Upper lobe of left lung (tissue), 6 donors: ENCODE measurements around the gene BMP7. TPM values are rescaled to one million over a fixed set of nuclear protein-coding genes. Genes with fewer than 3 reads are reported as not detected.

ENCODE experiments used
- ATAC-seq, 2 donors: fragments of 200-7000 bp; cut with Tn5 transposase; one replicate each; pipeline ENCODE4 v1.9.1; 2022; ENCODE audit warnings: mild to moderate bottlenecking in 2 of 2, moderate library complexity in 2 of 2; ENCODE audit not compliant: low FRiP score in 2 of 2
- DNase-seq, 2 donors: peaks; one replicate each; pipeline ENCODE4 v3.0.0-alpha.2; 2019 to 2020
- H3K27ac ChIP-seq, 4 donors: fragments of 200-600 bp; sonication (generic); one replicate each; pipeline ENCODE4 v1.5.1; 2016 to 2019
- H3K27me3 ChIP-seq, 4 donors: fragments of 200-600 bp; sonication (generic); one replicate each; pipeline ENCODE4 v1.5.1; 2017 to 2019
- H3K36me3 ChIP-seq, 4 donors: fragments of 200-600 bp; sonication (generic); one replicate each; pipeline ENCODE4 v1.5.1; 2016 to 2019
- H3K4me1 ChIP-seq, 4 donors: fragments of 200-600 bp; sonication (generic); one replicate each; pipeline ENCODE4 v1.5.1; 2018 to 2019
- H3K4me3 ChIP-seq, 4 donors: fragments of 200-600 bp; sonication (generic); one replicate each; pipeline ENCODE4 v1.5.1; 2017 to 2019; ENCODE audit warnings: mild to moderate bottlenecking in 2 of 4, moderate library complexity in 1 of 4
- H3K9me3 ChIP-seq, 4 donors: fragments of 200-600 bp; sonication (generic); one replicate each; pipeline ENCODE4 v1.5.1; 2018 to 2019
- CTCF ChIP-seq, 6 experiments: fragments of 450-650 bp in 4 of 6; fragments of 200-600 bp in 2 of 6; sonication (generic) in 2 of 6; IDR thresholded peaks; one replicate each; pipeline ENCODE4 v1.5.1; 2016 to 2019; ENCODE audit warnings: antibody characterized with exemption in 6 of 6
- EP300 ChIP-seq, 4 donors: sonication (generic); formaldehyde crosslinking; IDR thresholded peaks; one replicate each; pipeline ENCODE4 v1.5.1; 2017; ENCODE audit warnings: antibody characterized with exemption in 4 of 4, control low read depth in 2 of 4
- POLR2A ChIP-seq, 4 donors: fragments of 450-650 bp; IDR thresholded peaks; one replicate each; pipeline ENCODE4 v1.5.1; 2016 to 2017; ENCODE audit warnings: antibody characterized with exemption in 4 of 4, mild to moderate bottlenecking in 2 of 4
- POLR2AphosphoS5 ChIP-seq, 2 donors: sonication (generic); formaldehyde crosslinking; IDR thresholded peaks; one replicate each; pipeline ENCODE4 v1.5.1; 2017; ENCODE audit warnings: antibody characterized with exemption in 2 of 2
- WGBS, 2 donors: methylation state at CpG; one replicate each; pipeline ENCODE4 v1.1.5; 2017 to 2018; 5-methylcytosine and 5-hydroxymethylcytosine counted together
- total RNA-seq, 6 donors: library from RNA; depleted of rRNA in 4 of 6; stranded (reverse); fragments of >200 nt in 4 of 6; gene quantifications; one replicate each; pipeline versions ENCODE4 v1.1.0 to v1.2.1, GENCODE V29; 2016 to 2021
- donor health status: DM: no; HTN: no; CAD: no; lungs with moderate emphysema.
- donor health status: DM: no; HTN: yes; CAD: no; lungs with severe emphysema.

Gene BMP7
- total RNA-seq, 6 donors from 2014 or later, result 0.30 to 4.0 (median 2.6) TPM; not detected in 1

DNA sequence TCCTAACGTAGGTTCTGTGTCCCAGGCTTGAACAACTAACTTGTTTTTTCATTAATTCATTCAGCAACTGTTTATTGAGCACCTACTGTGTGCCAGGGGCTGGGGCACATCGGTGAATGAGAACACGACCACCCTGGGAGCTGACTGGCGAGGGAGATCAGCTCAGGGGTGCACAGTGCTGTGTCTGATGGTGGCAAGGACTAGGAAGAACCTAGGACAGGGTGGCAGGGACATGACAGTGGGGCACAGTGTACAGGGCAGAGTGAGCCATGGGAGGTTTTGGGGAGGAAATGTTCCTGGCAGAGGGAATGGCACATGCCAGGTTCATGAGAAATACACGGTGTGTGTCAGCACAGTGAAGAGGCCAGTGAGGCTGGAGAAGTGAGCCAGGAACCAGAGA is 76.7 kb downstream of the BMP7 start:
- WGBS, 2 donors, result 79 to 83% methylated on average over 5 of the region's 5 CpGs
- DNase-seq, result no peak
- H3K27me3 ChIP-seq, result no peaks in the 10 kb centered on the region
- ATAC-seq, result no peak
- TF ChIP-seq POLR2AphosphoS5 (IDR thresholded peaks at IDR 0.05) (no peak), EP300 (IDR thresholded peaks at IDR 0.05) (no peak), CTCF (IDR thresholded peaks at IDR 0.05) (no peak), POLR2A (IDR thresholded peaks at IDR 0.05) (no peak)
- no peaks in the 10 kb centered on the region for H3K36me3 ChIP-seq
- no peaks in the 10 kb centered on the region for H3K4me1 ChIP-seq
- H3K27ac ChIP-seq, result no peak overlapping the region
- no peak overlapping the region for H3K4me3 ChIP-seq
- H3K9me3 ChIP-seq, result no peaks in the 10 kb centered on the region

DNA sequence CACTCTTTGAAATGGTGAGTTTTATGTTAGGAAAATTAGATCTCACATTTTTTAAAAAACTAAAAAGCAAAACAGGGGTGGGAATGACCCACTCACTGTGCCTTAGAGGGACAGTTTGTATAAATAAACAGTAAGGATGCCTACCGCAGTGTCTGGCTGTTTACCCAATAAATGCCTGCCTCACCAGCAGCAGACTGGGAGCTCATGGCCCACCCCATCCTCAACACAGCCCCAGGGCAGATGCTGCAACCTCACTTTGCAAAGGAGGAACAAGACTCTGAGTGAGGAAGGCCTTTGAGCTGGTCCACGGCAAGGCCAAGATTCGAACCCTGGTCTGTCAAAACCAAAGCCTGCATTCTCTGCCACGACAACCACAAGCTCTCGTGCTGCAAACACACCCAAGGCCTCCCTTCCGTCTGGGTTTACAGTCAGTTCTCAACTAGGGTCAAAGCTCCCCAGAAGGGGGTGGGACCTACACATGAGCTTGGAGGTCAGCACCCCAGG is 77.8 kb downstream of the BMP7 start:
- no peaks in the 10 kb centered on the region for H3K9me3 ChIP-seq
- H3K4me3 ChIP-seq, result no peak overlapping the region
- no peaks in the 10 kb centered on the region for H3K36me3 ChIP-seq
- TF ChIP-seq POLR2AphosphoS5 (IDR thresholded peaks at IDR 0.05) (no peak), POLR2A (IDR thresholded peaks at IDR 0.05) (no peak), EP300 (IDR thresholded peaks at IDR 0.05) (no peak), CTCF (IDR thresholded peaks at IDR 0.05) (no peak)
- H3K27me3 ChIP-seq, result no peaks in the 10 kb centered on the region
- no peaks in the 10 kb centered on the region for H3K4me1 ChIP-seq
- DNase-seq, result no peak
- no peak for ATAC-seq
- 68 to 87% methylated on average over 6 of the region's 6 CpGs for WGBS, 2 donors
- no peak overlapping the region for H3K27ac ChIP-seq

GRCh38 chr20:57188056-57188455 is 78.4 kb downstream of the BMP7 start:
- Histone ChIP-seq H3K27me3 (no peaks in the 10 kb centered on the region), H3K9me3 (no peaks in the 10 kb centered on the region), H3K4me3 (no peak overlapping the region), H3K36me3 (no peaks in the 10 kb centered on the region), H3K4me1 (no peaks in the 10 kb centered on the region), H3K27ac (no peak overlapping the region)
- no peak for ATAC-seq
- 91 to 93% methylated on average over 9 of the region's 9 CpGs for WGBS, 2 donors
- no peak for DNase-seq
- TF ChIP-seq CTCF (IDR thresholded peaks at IDR 0.05), result no peak
- TF ChIP-seq POLR2A (IDR thresholded peaks at IDR 0.05), result no peak
- no peak for TF ChIP-seq POLR2AphosphoS5 (IDR thresholded peaks at IDR 0.05)
- no peak for TF ChIP-seq EP300 (IDR thresholded peaks at IDR 0.05)

DNA sequence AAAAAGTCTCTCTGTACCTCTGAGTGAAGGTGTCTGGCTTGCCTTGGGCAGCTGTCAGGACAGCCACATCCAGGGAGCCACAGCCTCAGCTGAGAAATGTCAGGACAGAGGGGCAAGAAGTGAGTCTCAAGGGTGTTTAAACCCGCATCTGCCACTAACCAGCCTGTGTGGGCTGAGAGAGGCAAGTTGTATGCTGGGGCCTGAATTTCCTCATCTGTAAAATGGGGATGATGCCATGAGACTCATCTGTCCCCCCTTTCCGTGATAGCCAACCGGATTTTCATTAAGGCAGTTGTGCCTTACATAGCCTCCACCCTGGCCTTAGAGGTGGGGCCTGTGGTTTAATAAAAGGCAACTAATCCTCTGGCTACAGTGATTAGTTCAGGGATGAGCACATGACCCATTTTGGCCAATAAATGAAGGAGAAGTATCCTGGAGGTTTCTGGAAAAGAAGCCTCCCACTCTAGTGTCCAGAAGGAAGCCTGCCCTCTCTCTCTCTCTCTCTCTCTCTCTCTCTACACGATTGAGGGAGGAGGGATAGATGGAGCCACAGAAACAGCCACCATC is 79.3 kb downstream of the BMP7 start:
- Histone ChIP-seq H3K27me3 (no peaks in the 10 kb centered on the region), H3K4me1 (no peaks in the 10 kb centered on the region), H3K36me3 (no peaks in the 10 kb centered on the region), H3K9me3 (no peaks in the 10 kb centered on the region), H3K4me3 (no peak overlapping the region), H3K27ac (no peak overlapping the region)
- TF ChIP-seq POLR2A (IDR thresholded peaks at IDR 0.05) (no peak), POLR2AphosphoS5 (IDR thresholded peaks at IDR 0.05) (no peak), CTCF (IDR thresholded peaks at IDR 0.05) (no peak), EP300 (IDR thresholded peaks at IDR 0.05) (no peak)
- DNase-seq (no peak), ATAC-seq (no peak)
- 75 to 86% methylated on average over 3 to 4 of the region's 4 CpGs for WGBS, 2 donors

DNA sequence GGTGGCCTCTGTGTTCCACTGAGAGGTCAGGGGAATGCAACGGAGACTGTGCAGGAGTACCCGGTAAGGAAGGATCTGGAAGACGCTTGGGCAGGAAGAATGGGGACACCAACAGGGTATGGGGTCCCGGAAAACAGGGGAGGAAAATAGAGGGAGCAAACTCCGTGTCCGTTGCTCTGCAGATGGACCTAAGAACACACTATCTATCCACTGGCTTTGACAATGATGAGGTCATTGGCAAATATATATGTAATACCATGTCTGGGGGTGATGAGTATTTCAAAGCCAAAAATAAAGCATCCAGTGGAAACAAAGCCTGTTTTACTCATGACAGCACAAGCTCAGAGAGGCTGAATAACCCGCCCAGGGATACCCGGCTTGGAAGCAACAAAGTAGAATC is 80.2 kb downstream of the BMP7 start:
- H3K4me1 ChIP-seq, result no peaks in the 10 kb centered on the region
- no peaks in the 10 kb centered on the region for H3K27me3 ChIP-seq
- no peak overlapping the region for H3K4me3 ChIP-seq
- H3K9me3 ChIP-seq, result no peaks in the 10 kb centered on the region
- TF ChIP-seq POLR2A (IDR thresholded peaks at IDR 0.05) (no peak), POLR2AphosphoS5 (IDR thresholded peaks at IDR 0.05) (no peak), EP300 (IDR thresholded peaks at IDR 0.05) (no peak), CTCF (IDR thresholded peaks at IDR 0.05) (no peak)
- 87 to 89% methylated on average over 8 of the region's 8 CpGs for WGBS, 2 donors
- ATAC-seq (no peak), DNase-seq (no peak)
- no peak overlapping the region for H3K27ac ChIP-seq
- no peaks in the 10 kb centered on the region for H3K36me3 ChIP-seq
